Activated T-cell treated with anti-CD3 and anti-CD28 coated beads, Interleukin-2, amount 50 U/mL, for 4 hours (primary cell): ENCODE results near the gene NOTCH4. TPM values are rescaled to one million over a fixed set of nuclear protein-coding genes. Genes with fewer than 3 reads are reported as not detected.
A peak's percentile ranks its signal among the peaks of the same experiment; 100 is the strongest.
"Not testable (repeated sequence)": the region's sequence is repeated elsewhere in the genome, so short reads cannot be mapped to it uniquely, and the experiment has no call there.

Experiments used
- ATAC-seq, 2 donors: fragments of 200-7000 bp; cut with Tn5 transposase; one replicate each; pipeline ENCODE4 v1.10.0; 2021
- DNase-seq: peaks from one replicate; pipeline ENCODE4 v3.0.0-alpha.2; 2020
- H3K27me3 Mint-ChIP-seq: one replicate; pipeline ENCODE4 v1.8.0; 2021; ENCODE audit warnings: low read depth, mixed read lengths
- H3K36me3 Mint-ChIP-seq: one replicate; pipeline ENCODE4 v1.8.0; 2022; ENCODE audit warnings: mixed read lengths; ENCODE audit not compliant: insufficient read depth
- H3K4me1 Mint-ChIP-seq: one replicate; pipeline ENCODE4 v1.8.0; 2021; ENCODE audit warnings: low read depth, mixed read lengths
- H3K4me3 Mint-ChIP-seq: one replicate; pipeline ENCODE4 v1.8.0; 2021; ENCODE audit warnings: mild to moderate bottlenecking, moderate library complexity, mixed read lengths
- H3K9me3 Mint-ChIP-seq: one replicate; pipeline ENCODE4 v1.8.0; 2021; ENCODE audit warnings: mixed read lengths
- total RNA-seq, 3 donors: library from RNA; stranded (reverse); gene quantifications; one replicate each; pipeline ENCODE4 v1.2.1, GENCODE V29; 2021

Gene NOTCH4
- total RNA-seq, 3 donors from 2014 or later = 0.40 to 0.58 (median 0.43) TPM

GRCh38 chr6:32185681-32186131 is 38.2 kb downstream of the NOTCH4 start:
- not testable (repeated sequence) for H3K27me3 Mint-ChIP-seq, H3K9me3 Mint-ChIP-seq
- peak overlapping the region; percentile 62 for H3K4me3 Mint-ChIP-seq
- DNase-seq = peak; percentile 48
- H3K4me1 Mint-ChIP-seq = peaks cover 61% of the 10 kb centered on the region
- H3K36me3 Mint-ChIP-seq = peaks cover 26% of the 10 kb centered on the region
- ATAC-seq = peak; percentile 56 to 65

GRCh38 chr6:32184084-32184640 is 39.7 kb downstream of the NOTCH4 start, which contains the start of gene AGER:
TSS of gene AGER (minus strand) at chr6:32184253. CDS start at chr6:32184222, 31 bp downstream.
- Mint-ChIP-seq H3K36me3 (peaks cover 34% of the 10 kb centered on the region), H3K4me3 (no peak within 1 kb of the TSS), H3K9me3 (no peaks in the 10 kb centered on the region), H3K4me1 (peaks cover 72% of the 10 kb centered on the region), H3K27me3 (no peaks in the 10 kb centered on the region)
- ATAC-seq (no peak), DNase-seq (no peak)

GRCh38 chr6:32183483-32184083 is 40.3 kb downstream of the NOTCH4 start:
- Mint-ChIP-seq H3K36me3 (peaks cover 31% of the 10 kb centered on the region), H3K4me3 (no peak overlapping the region), H3K4me1 (peaks cover 72% of the 10 kb centered on the region), H3K27me3 (no peaks in the 10 kb centered on the region), H3K9me3 (no peaks in the 10 kb centered on the region)
- no peak for ATAC-seq
- DNase-seq = no peak

- ATAC-seq = no peak
- Mint-ChIP-seq H3K9me3 (no peaks in the 10 kb centered on the region), H3K4me3 (no peak overlapping the region), H3K36me3 (peaks cover 31% of the 10 kb centered on the region), H3K4me1 (peaks cover 68% of the 10 kb centered on the region), H3K27me3 (no peaks in the 10 kb centered on the region)
- DNase-seq = no peak
Measured at GRCh38 chr6:32183030-32183429, 40.8 kb downstream of the NOTCH4 start.

- Mint-ChIP-seq H3K9me3 (no peaks in the 10 kb centered on the region), H3K36me3 (peaks cover 29% of the 10 kb centered on the region), H3K4me1 (peaks cover 65% of the 10 kb centered on the region), H3K27me3 (no peaks in the 10 kb centered on the region), H3K4me3 (no peak overlapping the region)
- DNase-seq = no peak
- ATAC-seq = no peak
Measured at GRCh38 chr6:32182555-32182981, 41.3 kb downstream of the NOTCH4 start.

GRCh38 chr6:32181915-32182529 is 41.8 kb downstream of the NOTCH4 start:
- DNase-seq = no peak
- no peak for ATAC-seq
- Mint-ChIP-seq H3K4me3 (no peak overlapping the region), H3K27me3 (no peaks in the 10 kb centered on the region), H3K9me3 (no peaks in the 10 kb centered on the region), H3K4me1 (peaks cover 64% of the 10 kb centered on the region), H3K36me3 (peaks cover 25% of the 10 kb centered on the region)

- peaks cover 21% of the 10 kb centered on the region for H3K36me3 Mint-ChIP-seq
- H3K4me3 Mint-ChIP-seq = no peak overlapping the region
- DNase-seq (no peak), ATAC-seq (no peak)
- peaks cover 64% of the 10 kb centered on the region for H3K4me1 Mint-ChIP-seq
- no peaks in the 10 kb centered on the region for H3K27me3 Mint-ChIP-seq
- no peaks in the 10 kb centered on the region for H3K9me3 Mint-ChIP-seq
Measured at GRCh38 chr6:32181148-32181702, 42.6 kb downstream of the NOTCH4 start.

GRCh38 chr6:32179766-32180405 is 44.0 kb downstream of the NOTCH4 start:
- H3K27me3 Mint-ChIP-seq = no peaks in the 10 kb centered on the region
- no peaks in the 10 kb centered on the region for H3K9me3 Mint-ChIP-seq
- DNase-seq (no peak), ATAC-seq (no peak)
- peaks cover 62% of the 10 kb centered on the region for H3K4me1 Mint-ChIP-seq
- peak overlapping the region; percentile 92 for H3K4me3 Mint-ChIP-seq
- H3K36me3 Mint-ChIP-seq = peaks cover 15% of the 10 kb centered on the region

- no peaks in the 10 kb centered on the region for H3K27me3 Mint-ChIP-seq
- H3K36me3 Mint-ChIP-seq = peaks cover 15% of the 10 kb centered on the region
- ATAC-seq = no peak
Measured at GRCh38 chr6:32178547-32179440, 45.1 kb downstream of the NOTCH4 start.

GRCh38 chr6:32177788-32178546 is 45.9 kb downstream of the NOTCH4 start, which contains the start of gene RNF5:
TSS of gene RNF5 (plus strand) at chr6:32178405. CDS start at chr6:32178512, 107 bp downstream.
- ATAC-seq (peak; percentile 87), DNase-seq (peak; percentile 88)
- Mint-ChIP-seq H3K36me3 (peaks cover 15% of the 10 kb centered on the region), H3K4me1 (peaks cover 73% of the 10 kb centered on the region), H3K9me3 (no peaks in the 10 kb centered on the region), H3K4me3 (peak within 1 kb of the TSS; percentile 92), H3K27me3 (no peaks in the 10 kb centered on the region)

More at GRCh38 chr6:32178547-32179440, 45.1 kb downstream of the NOTCH4 start:
- DNase-seq = no peak
- H3K4me1 Mint-ChIP-seq = peaks cover 67% of the 10 kb centered on the region
- H3K4me3 Mint-ChIP-seq = peak overlapping the region; percentile 92
- no peaks in the 10 kb centered on the region for H3K9me3 Mint-ChIP-seq

GRCh38 chr6:32177183-32177787 is 46.6 kb downstream of the NOTCH4 start:
- H3K4me3 Mint-ChIP-seq = peak overlapping the region; percentile 92
- peak in 1 of 2 donors; percentile 0 for ATAC-seq
- no peaks in the 10 kb centered on the region for H3K9me3 Mint-ChIP-seq
- H3K4me1 Mint-ChIP-seq = peaks cover 73% of the 10 kb centered on the region
- no peaks in the 10 kb centered on the region for H3K27me3 Mint-ChIP-seq
- no peak for DNase-seq
- peaks cover 13% of the 10 kb centered on the region for H3K36me3 Mint-ChIP-seq

GRCh38 chr6:32176476-32177182 is 47.2 kb downstream of the NOTCH4 start:
- Mint-ChIP-seq H3K27me3 (no peaks in the 10 kb centered on the region), H3K4me3 (peak overlapping the region; percentile 92), H3K9me3 (no peaks in the 10 kb centered on the region), H3K36me3 (peaks cover 13% of the 10 kb centered on the region), H3K4me1 (peaks cover 73% of the 10 kb centered on the region)
- DNase-seq (no peak), ATAC-seq (no peak)
